HG02981 (cell line): ENCODE results near the gene SIL1.
"Not testable (repeated sequence)": the region's sequence is repeated elsewhere in the genome, so short reads cannot be mapped to it uniquely, and the experiment has no call there.

ENCODE experiments used
- ATAC-seq: cut with Tn5 transposase; IDR thresholded peaks from one replicate; pipeline ENCODE4 v1.9.1; 2021; ENCODE audit warnings: mild to moderate bottlenecking, moderate library complexity; ENCODE audit not compliant: unreplicated experiment

SIL1 gene

DNA sequence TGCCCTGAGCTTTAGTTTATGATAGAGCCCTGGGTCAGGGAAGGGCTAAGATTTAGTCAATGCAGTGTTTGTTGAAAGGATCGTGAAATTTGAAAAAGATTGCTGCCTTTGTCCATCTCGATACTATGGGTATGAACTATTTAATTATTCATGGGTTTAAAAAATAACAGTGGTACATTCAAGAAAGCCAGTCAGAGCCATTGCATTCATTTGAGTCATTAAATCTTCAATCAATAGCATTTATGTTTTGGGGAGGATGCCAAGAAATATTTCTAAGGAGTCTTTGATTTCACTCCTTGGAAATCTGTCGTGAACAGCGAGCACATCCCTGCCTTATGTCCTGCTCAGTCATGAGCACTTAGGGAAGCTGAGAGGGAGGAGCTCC is 268.6 kb downstream of the SIL1 start:
- no peak for ATAC-seq

DNA sequence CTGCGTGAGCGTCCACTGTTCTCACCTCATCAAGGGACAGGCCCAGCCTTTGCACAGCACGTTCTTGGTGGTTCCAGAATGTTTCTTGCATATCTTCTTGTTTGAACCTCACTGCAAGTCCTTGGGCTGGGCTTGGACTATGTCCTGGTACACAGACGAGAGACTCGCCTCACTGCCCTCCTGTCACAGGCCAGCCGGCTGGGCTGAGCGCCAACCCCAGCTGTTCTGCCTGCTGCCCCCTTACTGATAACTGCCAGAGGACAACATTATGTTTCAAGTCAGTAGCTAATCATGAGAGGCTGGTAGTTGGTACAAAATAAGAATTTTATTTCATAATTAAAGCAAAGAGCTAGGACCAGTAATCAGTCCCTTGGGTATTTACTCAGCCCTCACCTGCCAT is 270.2 kb downstream of the SIL1 start:
- ATAC-seq, result no peak

DNA sequence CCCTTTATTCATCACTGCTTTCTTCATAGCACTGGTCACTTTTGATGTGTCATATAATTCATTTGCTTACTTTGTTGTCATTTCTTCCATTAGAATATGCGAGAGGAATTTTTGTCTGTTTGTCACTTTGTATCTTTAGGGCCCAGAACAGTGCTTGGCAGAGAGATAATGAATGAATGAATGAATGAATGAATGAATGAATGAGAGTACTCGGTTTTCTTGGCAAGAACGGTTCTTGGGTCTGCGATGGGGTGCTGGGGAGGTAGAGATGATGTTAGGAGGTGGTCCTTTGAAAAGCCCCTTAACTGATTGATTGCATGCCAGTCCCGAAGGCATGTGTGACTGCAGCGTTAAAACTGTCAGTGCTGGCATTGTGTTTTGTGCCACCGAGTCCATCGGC is 270.6 kb downstream of the SIL1 start:
- ATAC-seq, result no peak

DNA sequence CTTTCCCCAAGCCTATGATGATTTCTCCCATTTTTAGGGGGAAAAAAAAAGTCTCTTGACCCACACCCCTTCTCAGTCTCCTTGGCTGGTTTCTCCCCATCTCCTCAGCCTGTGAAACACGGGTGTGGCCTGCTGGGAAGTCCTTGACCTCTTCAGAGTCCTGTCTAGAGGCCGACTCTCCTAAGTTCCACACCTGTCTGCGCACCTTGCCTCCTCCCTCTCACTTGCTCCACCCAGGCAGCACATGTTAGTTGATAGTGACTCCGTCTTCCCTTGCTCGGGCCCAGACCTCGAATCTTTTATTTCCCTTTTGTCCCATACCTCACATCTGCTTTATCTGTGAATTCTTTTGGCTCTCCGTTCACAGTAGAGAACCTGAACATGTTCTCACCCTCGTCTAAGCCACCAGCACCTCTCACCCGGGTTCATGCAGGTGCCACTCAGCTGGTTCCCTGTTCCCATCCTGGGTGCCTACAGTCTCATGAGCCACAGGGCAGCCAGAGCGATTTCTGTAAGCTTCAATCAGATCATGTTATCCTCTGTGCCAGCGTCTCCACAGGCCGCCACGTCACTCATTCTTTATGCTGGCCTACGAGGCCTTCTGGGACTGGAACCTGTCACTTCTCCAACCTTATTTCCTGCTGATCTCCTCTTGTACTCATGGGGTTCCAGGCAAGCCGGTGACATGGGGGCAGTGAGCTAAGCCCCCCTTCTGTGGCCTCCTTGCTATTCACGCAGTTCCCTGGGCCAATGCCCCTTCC is 271.3 kb downstream of the SIL1 start:
- ATAC-seq, result no peak

DNA sequence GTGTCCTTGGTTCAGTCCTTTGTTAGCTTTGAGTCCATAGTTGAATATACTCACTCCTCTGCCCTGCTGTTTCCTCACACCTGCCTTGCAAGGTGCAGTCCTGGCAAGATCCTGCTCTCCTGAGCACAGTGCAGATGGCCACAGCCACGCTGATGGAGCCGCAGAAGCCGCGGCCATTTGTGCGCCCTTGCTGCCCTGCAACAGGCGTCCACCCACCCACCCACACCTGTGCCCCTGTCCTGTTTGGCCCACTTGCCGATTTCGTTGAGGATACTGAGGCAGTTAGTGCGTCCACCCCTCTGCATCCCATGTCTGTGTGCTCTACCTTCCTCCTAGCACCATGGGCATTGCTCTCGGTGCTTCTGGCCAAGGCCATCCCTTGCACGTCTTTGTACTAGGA is 271.9 kb downstream of the SIL1 start:
- no peak for ATAC-seq

DNA sequence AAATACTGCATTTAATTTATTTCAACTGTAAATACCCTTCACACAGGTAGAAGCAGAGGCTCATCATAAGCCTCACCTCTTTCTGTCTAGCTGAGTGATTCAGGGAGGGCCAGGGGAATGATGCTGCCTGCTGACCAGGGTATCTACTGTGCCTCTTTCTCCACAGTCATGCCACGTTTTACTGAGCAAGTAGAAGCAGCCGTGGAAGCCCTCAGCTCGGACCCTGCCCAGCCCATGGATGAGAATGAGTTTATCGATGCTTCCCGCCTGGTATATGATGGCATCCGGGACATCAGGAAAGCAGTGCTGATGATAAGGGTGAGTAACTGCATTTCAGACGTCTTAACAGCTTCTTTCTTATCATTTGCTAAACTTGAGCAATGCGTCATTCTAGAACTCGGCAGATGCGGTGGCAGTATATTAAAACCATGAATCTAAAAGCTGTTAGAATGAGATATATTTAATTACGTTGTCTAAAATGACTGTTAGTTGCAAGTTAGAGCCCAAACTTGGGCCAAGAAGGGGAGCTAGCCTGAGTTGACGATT is 273.0 kb downstream of the SIL1 start:
- ATAC-seq, result no peak

DNA sequence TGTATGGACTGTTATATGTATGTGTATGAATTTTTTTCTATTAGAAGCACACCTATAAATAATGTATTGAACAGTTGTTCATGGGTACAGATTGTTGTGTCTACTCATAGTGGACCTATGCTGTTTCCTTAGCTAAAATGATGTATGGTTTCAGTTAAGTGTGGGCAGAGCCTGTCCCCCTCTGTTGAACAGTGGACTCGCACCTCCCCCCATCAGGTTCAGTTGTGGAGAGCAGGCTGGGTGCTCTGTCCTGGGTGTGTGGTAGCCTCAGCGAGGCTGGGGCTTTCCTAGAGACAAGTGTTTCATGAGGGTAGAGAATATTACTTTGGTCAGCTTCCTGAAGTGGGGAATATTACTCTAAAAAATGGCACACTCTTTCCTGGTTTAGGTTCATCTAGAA is 275.7 kb downstream of the SIL1 start:
- no peak for ATAC-seq

DNA sequence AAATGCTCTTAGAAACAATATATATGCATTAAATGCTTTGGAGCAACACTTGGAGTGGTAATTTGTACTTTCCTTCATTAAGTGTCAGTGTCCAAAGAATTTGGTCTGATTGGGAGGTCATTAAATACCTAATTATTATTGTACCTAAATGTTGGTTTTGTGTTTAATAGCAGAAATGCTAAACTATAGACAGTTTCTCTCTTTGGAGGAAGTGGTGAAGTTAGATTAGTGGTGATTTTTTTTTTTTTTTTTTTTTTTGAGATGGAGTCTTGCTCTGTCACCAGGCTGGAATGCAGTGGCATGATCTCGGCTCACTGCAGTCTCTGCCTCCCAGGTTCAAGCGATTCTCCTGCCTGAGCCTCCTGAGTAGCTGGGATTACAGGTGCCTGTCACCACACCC is 276.8 kb downstream of the SIL1 start:
- not testable (repeated sequence) for ATAC-seq

DNA sequence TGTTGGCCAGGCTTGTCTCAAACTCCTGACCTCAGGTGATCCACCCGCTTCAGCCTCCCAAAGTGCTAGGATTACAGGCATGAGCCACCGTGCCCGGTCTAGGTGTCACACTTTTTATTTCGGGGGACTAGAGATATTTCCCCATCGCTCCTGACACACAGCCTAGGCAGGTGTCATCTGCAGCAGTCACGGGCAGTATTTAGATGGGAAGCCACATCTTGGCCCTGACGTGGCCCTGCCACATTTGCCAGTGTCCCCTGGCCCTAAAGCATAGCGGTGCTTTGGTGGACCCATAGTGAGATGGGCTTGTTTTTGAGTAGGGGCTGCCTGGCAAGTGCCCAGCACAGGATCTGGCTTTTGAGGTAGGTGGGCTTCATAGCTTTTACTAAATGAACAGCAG is 278.0 kb downstream of the SIL1 start:
- no peak for ATAC-seq

DNA sequence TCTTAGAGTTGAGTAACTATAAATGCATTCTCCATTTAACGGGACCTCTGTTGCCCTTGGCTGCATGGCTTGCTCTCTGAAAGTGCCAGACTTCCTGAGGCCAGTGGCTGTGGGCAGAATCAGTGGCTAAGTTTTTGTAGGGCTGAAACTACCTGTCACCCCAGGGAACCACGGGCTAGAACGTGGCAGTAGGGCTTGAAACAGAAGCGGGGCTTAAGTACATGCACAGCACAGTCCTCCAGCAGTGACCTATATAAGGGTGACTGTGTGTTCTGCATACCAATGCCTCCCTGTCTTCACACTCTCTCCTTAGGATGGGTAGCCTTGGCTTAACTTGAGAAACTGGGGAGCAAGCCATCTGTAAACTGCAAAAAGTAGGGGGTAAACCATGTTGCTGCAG is 279.5 kb downstream of the SIL1 start:
- ATAC-seq, result no peak

DNA sequence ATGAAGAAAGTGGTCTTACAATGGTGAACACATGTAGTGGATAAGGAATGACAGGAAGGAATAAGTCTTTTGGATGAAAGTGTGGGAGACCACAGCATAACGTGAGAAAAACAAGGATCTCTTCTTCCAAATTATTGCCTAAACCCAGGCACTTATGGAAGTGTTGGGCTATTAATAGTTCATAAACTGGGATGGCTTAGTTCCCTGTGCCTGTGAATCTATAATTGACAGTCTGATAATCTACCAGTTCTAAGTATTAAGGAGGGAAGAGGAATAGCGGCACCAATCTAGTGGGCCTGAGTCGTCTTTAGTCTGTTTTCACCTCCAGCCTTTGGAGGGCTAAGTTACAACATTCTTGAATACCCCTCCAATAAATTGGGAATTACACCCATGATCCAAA is 283.8 kb downstream of the SIL1 start:
- ATAC-seq, result no peak

DNA sequence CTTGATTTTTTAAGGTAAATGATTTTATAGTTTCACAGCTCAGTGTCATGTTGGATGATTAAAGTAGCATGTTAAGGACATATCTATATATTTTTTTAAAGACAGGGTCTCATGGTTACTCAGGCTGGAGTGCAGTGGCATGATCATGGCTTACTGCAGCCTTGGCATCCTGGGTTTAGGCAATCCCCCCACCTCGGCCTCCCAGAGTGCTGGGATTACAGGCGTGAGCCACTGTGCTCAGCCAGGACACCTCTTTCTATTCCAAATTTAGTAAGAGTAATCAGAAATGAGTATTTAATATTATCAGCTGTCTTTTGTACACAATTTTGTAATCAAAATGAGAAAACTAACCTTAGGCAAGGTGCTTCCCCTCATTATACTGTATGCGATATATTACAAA is 284.4 kb downstream of the SIL1 start:
- ATAC-seq, result no peak

DNA sequence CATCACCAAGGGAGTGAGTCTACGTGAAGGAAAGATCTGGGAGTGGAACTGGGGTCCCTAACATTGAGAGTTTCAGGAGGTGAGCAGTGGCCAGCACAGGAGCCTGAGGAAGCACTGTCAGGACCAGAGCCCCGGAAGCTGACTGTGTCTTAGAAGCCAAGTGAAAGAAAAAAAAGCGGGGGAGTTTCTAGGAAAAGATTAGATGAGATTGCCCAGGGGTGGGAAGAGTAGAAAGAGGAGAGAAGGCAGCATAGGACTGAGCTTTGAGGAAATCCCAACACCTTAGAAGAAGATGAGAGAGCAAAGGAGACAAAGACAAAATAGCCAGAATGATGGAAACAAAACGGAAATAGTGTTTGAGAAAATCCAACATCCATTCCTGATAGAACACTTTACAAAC is 286.1 kb downstream of the SIL1 start:
- no peak for ATAC-seq

DNA sequence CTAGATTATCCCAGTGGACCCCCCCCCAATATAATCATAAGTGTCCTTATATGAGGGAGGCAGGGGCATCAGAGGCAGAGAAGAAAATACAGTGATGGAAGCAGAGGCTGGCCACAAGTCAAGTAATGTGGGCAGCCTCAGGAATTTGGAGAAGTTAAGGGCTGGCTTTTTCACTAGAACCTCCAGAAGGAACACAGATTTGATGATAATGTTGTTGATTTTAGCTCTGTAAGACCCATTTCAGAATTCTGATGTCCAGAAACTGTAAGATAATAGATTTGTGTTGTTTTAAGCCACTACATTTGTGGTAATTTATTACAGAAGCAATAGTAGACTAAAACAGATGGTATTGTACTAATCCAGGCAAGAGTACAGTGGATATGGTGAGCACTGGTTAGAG is 286.7 kb downstream of the SIL1 start:
- no peak for ATAC-seq

DNA sequence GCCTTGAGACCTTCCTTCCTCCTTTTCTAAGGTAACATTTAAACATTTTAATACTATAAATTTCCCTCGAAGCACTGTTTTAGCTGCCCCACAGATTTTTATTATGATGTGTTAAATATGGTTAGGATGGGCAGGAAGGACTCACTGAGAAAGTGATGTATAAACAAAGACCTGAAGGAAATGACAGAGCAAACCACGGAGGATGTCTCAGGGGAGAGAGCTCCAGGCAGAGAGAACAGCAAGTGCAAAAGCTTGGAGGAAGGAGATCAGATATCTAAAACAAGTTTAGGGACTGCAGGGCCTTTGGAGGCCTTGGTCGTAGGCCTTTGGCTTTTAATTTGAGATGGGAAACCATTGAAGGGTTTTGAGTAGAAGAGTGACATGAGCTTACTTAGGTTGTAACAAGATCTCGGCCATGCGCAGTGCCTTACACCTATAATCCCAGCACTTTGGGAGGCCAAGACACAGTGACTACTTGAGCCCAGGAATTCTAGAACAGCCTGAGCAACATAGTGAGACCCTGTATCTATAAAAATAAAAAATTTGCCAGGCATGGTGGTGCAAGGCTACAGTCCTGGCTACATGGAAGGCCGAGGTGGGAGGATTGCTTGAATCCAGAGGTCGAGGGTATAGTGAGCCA is 287.5 kb downstream of the SIL1 start:
- no peak for ATAC-seq

DNA sequence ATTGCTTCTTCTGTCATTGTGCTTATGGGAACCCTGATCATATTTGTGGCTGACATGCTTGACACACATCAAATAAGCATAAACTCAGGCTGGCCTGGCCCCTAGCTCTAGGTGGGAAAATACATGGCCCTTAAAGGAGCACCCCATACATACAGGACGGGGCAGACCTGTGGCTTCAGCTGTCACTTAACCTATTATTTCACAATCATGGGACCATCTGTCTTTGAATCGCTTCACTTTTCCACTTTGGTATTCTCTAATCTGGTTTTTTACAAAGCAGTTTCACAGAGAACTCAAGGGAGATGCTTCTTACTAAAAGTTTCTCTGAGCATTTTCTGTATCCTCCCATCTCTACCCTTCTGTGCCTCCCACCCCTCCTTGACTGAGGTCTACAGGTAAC is 288.4 kb downstream of the SIL1 start:
- no peak for ATAC-seq

DNA sequence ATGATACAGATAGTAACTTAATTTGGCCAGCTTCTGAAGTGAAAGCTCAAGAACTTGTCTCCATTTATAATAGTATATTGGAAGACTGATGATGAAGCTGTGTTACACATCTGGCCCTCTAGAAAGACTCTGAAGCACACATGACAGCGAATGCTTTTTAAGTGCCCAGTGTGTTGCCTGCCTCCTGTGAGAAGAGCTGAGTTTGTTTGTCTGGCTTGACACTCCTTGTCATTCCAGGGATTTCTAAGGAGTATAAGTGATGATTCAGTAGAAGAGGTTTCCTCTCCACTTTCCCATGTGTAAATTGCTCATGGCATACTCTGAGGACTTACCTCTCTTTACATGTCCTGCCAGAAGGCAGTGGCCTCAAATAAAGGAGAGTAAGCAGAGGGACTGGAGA is 292.6 kb downstream of the SIL1 start:
- no peak for ATAC-seq

DNA sequence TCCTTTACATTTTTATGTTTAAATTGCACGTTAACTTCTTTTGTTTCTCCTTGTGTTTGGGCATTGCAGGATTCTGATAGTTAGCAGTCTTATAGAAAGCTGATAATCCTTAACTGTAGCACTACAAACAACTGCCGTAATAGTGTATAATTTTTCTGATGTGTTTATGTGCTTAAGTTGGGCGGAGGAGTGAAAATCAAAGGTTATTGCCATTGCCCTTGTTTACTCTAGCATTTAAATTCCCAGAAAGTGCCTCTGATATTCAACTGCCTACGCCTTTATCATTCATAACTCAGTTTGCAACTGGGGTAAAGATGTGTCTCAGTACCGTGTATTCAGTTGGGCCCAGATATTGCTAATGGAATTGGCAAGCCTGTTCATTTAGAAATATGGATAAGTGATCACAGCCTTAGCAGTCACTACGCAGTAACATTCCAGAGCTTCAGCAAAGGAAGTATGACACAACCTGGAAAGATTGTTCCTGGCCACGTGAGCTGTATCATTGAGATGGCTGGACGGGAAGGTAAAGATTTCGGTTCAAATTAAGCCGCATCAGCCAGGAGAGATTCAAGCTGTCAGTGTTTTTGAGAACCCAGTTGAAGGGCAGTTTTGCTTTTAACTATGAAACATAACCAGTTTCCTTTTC is 294.9 kb downstream of the SIL1 start:
- no peak for ATAC-seq

DNA sequence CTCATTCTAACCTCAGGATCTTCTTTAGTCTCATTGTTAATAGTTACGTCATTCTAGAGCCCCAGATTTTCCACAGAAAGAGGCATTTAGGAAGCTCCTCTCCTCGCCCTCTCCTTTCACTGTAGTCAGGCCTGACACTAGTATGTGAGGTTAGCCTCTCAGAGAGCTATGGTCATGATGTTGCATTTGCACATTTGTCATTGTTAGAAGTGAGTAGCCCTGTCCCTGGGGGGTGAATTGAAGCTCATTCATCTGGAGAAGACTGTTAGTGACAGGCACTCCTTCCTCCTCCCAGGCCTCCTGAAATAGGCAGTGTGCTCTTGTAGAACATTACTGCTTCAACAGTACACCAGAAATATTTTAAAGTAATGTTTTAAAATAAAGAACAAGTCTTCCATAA is 296.5 kb downstream of the SIL1 start:
- ATAC-seq, result no peak

DNA sequence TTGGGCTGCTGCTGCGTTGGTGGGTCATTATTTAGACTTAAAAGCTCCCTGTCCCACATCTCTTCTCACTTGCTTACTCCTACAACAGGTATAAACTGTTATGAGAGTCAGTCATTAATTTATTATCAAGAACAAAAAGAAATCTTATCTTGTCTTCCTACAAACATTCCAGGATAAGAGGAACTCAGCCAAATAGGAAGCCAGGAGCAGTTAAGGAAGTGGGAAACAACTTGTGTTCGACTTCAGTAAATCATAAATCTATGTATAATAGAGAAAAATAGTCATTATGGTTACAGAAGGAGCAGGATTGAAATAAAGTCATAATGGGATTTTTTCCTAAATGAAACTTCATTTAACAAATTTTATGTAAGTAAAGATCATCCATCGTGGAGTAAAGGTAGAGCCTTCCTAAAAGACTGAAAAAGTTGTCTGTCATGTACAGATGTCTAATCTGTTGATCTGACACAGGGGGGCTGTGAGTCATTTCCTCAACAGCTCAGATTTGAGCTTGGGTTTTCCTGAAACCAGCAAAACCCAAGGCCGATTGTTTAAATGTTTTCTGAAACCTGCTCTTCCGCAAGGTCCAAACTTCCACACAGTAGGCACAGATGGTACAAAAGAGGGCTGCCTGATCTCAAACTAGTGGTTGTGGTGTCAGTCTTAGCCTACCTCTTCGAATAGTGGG is 297.7 kb downstream of the SIL1 start:
- no peak for ATAC-seq

DNA sequence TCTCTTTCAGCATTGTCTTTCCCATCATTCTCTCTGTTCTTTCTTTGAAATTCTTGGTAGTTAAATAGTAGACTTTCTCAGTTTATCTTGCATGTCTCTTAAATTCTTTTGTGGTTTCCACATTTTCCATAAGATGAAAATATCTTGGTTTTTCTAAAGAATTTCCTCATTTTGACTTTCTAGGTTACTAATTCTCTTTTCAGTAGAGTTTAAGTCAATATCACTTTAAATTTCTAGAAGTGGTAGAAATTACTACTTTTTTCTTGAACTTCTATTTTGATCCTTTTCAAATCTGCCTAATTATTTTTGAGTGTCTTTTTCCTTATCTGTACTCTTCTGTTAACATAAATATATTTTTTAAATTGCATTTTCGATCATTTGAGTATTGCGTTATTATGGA is 299.4 kb downstream of the SIL1 start:
- no peak for ATAC-seq

DNA sequence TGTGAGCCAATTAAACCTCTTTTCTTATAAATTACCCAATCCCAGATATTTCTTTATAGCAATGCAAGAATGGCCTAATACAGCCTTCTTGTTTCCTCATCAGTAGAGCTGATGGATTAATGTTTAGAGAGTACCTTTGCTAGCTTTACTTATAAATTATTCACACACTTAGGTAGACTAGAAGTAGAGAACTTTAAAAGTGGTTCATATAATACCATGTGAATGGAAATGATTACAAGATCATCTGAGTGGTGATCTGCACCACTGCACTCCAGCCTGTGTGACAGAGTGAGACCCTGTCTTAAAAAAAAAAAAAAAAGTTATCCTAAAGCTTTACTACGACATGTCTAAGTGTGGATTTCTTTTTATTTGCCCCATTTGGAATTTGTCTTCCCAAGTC is 299.9 kb downstream of the SIL1 start:
- no peak for ATAC-seq
